Loucy (cell line): Measurements from ENCODE around the gene ADAMTS10.

ENCODE experiments used
- EZH2phosphoT487 ChIP-seq: fragments of 200-600 bp; IDR thresholded peaks from 2 replicates; pipeline ENCODE4 v1.6.1; 2018; ENCODE audit warnings: antibody characterized with exemption, mild to moderate bottlenecking, moderate library complexity, borderline replicate concordance
- TF ChIP-seq, protein P1 (sequence below): fragments of 200-600 bp; sonication (generic); conservative IDR thresholded peaks from 2 replicates; pipeline ENCODE4 v1.5.1; 2014; ENCODE audit warnings: mild to moderate bottlenecking, antibody characterized with exemption, low read length

GRCh38 chr19:8638078-8638619, 27.6 kb upstream of the ADAMTS10 start:
- TF ChIP-seq, protein P1, sequence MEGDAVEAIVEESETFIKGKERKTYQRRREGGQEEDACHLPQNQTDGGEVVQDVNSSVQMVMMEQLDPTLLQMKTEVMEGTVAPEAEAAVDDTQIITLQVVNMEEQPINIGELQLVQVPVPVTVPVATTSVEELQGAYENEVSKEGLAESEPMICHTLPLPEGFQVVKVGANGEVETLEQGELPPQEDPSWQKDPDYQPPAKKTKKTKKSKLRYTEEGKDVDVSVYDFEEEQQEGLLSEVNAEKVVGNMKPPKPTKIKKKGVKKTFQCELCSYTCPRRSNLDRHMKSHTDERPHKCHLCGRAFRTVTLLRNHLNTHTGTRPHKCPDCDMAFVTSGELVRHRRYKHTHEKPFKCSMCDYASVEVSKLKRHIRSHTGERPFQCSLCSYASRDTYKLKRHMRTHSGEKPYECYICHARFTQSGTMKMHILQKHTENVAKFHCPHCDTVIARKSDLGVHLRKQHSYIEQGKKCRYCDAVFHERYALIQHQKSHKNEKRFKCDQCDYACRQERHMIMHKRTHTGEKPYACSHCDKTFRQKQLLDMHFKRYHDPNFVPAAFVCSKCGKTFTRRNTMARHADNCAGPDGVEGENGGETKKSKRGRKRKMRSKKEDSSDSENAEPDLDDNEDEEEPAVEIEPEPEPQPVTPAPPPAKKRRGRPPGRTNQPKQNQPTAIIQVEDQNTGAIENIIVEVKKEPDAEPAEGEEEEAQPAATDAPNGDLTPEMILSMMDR, result no peak
- TF ChIP-seq EZH2phosphoT487, result no peak
